Omental fat pad (tissue), 4 donors: ENCODE results near the gene MSANTD2. TPM values are rescaled to one million over a fixed set of nuclear protein-coding genes. Genes with fewer than 3 reads are reported as not detected.

Experiments used
- ATAC-seq: fragments of 150-250 bp; one replicate; pipeline ENCODE4 v1.9.1; 2016; ENCODE audit warnings: mild to moderate bottlenecking, moderate library complexity; ENCODE audit not compliant: low FRiP score
- DNase-seq: peaks from one replicate; pipeline ENCODE4 v3.0.0-alpha.2; 2019; ENCODE audit warnings: low spot score
- total RNA-seq, 4 donors: library from RNA; depleted of rRNA; stranded (reverse); fragments of >200 nt; gene quantifications; one replicate each; pipeline ENCODE4 v1.1.0, GENCODE V29; 2016
- TF ChIP-seq, protein P1 (sequence below), 3 donors: fragments of 450-650 bp; IDR thresholded peaks; one replicate each; pipeline ENCODE4 v1.5.1; 2016 to 2017; ENCODE audit warnings: antibody characterized with exemption in 3 of 3, mild to moderate bottlenecking in 3 of 3, moderate library complexity in 2 of 3

MSANTD2 gene
- total RNA-seq, 4 donors from 2014 or later: 12.9 to 27.1 (median 16.2) TPM

DNA sequence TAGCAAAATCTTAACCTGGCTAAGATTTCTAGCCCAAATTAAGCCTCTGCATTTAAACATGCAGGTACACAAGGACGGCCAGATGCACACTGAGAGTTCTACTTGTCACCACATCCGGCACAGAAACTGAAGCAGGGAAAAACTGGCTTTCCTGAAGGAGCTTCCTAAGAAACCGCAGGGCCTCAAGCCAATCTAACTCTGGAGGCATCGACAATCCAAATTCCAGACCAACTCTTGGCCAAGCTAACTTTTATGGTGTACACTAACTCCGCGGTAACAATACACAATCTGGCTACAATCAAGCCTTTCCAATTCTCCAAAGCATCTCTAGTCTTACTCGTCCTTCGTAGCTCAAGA is 1.2 kb downstream of the MSANTD2 start:
- TF ChIP-seq, protein P1, sequence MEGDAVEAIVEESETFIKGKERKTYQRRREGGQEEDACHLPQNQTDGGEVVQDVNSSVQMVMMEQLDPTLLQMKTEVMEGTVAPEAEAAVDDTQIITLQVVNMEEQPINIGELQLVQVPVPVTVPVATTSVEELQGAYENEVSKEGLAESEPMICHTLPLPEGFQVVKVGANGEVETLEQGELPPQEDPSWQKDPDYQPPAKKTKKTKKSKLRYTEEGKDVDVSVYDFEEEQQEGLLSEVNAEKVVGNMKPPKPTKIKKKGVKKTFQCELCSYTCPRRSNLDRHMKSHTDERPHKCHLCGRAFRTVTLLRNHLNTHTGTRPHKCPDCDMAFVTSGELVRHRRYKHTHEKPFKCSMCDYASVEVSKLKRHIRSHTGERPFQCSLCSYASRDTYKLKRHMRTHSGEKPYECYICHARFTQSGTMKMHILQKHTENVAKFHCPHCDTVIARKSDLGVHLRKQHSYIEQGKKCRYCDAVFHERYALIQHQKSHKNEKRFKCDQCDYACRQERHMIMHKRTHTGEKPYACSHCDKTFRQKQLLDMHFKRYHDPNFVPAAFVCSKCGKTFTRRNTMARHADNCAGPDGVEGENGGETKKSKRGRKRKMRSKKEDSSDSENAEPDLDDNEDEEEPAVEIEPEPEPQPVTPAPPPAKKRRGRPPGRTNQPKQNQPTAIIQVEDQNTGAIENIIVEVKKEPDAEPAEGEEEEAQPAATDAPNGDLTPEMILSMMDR (IDR thresholded peaks at IDR 0.05): no peak
- ATAC-seq (no peak), DNase-seq (no peak)

DNA sequence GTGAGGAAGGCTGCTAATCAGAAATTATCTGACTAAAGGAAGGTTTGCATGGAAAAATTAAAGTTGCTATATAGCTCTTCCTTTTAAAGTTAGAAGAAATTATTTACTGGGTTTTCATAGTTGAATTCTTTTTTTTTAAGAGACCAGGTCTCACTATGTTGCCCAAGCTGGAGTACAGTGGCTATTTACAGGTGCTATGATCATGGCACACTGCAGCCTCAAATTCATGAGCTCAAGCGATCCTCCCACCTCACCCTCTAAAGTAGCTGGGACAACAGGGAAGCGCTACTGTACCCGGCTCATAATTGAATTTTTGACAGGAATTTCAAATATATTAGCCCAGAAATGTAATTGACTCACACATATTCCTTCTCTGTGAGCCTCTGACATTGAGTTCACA is 3.9 kb downstream of the MSANTD2 start:
- no peak for DNase-seq
- no peak for ATAC-seq
- TF ChIP-seq, protein P1 (IDR thresholded peaks at IDR 0.05): no peak

DNA sequence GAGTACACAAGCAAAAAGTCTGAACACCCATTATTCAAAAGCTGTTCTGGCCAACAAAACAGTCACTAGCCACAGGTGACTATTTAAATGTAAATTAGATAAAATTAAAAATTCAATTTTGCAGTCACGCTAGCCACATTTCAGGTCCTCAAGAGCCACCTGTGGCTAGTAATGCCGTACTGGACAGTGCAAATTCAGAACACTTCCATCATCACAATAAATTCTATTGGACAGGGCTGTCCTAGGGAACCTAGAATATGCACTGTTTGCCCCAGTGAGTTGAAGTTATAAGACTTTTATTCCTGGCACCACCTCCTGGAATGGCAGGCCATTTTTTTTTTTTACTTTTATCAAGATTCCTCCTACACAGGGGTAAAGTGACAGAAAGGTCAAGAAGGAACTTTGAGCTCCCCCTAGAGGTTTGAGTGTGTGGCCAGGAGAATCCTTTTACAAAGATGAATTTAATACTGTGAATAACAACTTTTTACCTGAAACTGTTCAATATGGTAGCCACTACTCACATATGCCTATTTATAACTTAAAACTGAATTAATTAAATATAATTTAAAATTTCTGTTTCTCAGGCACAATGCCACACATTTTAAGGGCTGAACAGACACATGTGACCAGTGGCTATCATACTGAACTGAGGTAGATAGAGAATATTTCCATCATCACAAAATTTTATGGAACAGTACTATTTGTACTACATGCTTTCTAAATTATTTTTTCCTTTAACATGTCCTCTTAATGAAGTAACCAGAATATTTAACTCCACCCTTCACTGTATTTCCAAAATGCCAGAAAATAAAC is 6.5 kb downstream of the MSANTD2 start:
- DNase-seq (no peak), ATAC-seq (no peak)
- TF ChIP-seq, protein P1 (IDR thresholded peaks at IDR 0.05): no peak

DNA sequence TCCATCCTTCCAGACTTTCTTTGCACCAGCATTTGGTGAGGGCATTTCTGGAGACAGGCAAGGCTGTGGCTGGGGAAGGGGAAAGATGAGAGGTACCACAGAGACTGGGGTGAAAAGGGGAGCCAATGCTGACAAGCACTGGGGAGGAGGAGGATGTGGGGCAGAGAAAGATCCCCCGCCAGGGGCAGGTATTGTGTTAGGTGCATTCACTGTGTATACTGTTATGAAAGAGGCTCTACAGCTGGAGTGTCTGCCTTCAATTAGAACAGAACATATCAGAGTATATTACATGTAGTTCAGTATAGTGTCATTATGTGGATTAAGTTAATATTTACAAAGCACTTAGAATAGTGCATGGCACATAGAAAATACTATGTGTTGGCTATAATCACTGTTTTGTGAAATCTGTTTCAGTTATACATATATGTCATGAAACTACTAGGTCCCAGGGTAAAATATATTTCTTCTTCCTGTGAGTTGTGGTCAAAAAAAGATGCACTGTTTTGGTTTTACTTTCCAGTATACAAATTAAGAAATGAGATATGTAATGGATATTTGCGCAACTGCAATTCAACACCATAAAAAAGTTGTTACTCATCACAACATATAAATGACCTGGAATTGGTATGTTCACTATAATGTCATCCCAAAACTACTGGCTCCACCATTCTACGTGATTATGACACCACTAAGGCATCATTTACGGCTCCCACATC is 8.4 kb downstream of the MSANTD2 start:
- TF ChIP-seq, protein P1 (IDR thresholded peaks at IDR 0.05): no peak
- DNase-seq: no peak
- no peak for ATAC-seq

DNA sequence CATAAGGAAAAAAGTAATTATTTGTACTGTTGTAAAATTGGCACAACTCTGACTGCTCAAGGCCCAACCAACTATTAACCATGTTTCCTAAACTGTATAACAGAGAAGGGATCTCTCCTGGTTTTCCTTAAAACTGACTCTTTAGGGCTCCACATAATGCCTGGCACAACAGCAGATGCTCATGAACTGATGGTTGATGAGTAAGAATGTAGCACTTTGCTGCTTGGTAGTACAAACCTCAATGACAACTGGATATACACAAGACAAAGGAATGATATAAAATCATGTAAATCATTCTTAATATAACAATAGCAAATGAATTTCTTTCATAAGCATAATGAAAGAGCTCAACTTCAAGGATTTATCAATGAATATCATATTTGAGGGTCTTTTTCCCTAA is 11.7 kb downstream of the MSANTD2 start:
- no peak for ATAC-seq
- DNase-seq: no peak
- TF ChIP-seq, protein P1 (IDR thresholded peaks at IDR 0.05): no peak

DNA sequence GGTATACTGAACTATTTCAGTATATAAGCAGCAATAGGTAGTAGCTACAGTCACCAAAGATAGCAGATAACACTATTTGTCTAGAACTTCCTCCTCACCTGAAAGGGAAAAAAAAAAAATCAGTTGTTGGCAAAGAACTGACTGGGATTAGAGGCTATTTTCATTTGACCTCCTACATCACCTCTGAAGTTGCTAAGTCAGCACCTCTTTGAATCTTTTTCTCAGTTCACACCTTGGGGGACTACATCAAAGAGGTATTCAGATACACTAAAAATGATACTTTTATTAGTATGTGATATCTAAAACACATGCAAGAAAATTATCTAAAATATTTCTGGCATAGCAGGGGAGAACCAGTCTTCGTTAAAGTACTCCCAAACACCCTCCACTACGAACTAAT is 16.2 kb downstream of the MSANTD2 start:
- DNase-seq (no peak), ATAC-seq (no peak)
- TF ChIP-seq, protein P1 (IDR thresholded peaks at IDR 0.05): no peak

DNA sequence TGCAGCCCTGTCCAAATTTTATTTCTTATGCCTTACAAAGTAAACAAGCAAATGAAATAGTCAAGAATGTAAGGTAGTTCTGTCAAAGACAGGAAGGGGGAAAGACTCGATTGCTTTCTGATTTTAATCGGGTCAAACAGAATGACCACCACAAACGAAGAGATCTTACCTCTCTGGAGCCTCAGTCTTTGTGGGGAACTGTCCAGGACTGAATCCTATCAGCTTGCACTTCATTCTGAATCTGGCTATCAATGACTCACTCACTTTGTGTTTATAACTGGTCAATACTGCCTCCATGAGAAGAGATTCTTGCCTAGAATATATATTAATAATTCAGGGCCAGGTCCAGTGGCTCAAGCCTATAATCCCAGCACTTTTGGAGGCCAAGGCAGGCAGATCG is 17.2 kb downstream of the MSANTD2 start:
- ATAC-seq: no peak
- TF ChIP-seq, protein P1 (IDR thresholded peaks at IDR 0.05): no peak
- DNase-seq: no peak
